SK-N-SH treated with all-trans-retinoic acid at 6 μM for 48 hours (cell line): Measurements from ENCODE around the gene MAML3.

Experiments
- BACH2 ChIP-seq: fragments of 250-450 bp; sonication (Bioruptor Pico); IDR thresholded peaks from 2 replicates; pipeline ENCODE4 v1.9.0; 2021; ENCODE audit warnings: mild to moderate bottlenecking, borderline replicate concordance
- CSDC2 ChIP-seq: fragments of 250-450 bp; sonication (Bioruptor Pico); IDR thresholded peaks from 2 replicates; pipeline ENCODE4 v1.5.0; 2020; ENCODE audit warnings: mild to moderate bottlenecking, moderate library complexity
- ESRRG ChIP-seq: fragments of 250-450 bp; sonication (Bioruptor Pico); IDR thresholded peaks from 2 replicates; pipeline ENCODE4 v1.6.1; 2021; ENCODE audit warnings: mild to moderate bottlenecking
- GLIS3 ChIP-seq: fragments of 250-450 bp; sonication (Bioruptor Pico); IDR thresholded peaks from 2 replicates; pipeline ENCODE4 v1.5.0; 2020; ENCODE audit warnings: mild to moderate bottlenecking, moderate library complexity
- OSR1 ChIP-seq: fragments of 250-450 bp; sonication (Bioruptor Pico); IDR thresholded peaks from 2 replicates; pipeline ENCODE4 v1.8.0; 2022; ENCODE audit warnings: moderate library complexity, mild to moderate bottlenecking, inconsistent platforms
- PATZ1 ChIP-seq: fragments of 250-450 bp; sonication (Bioruptor Pico); IDR thresholded peaks from 2 replicates; pipeline ENCODE4 v1.8.0; 2020; ENCODE audit warnings: mild to moderate bottlenecking, moderate library complexity, borderline replicate concordance
- RARB ChIP-seq: fragments of 250-450 bp; sonication (Bioruptor Pico); IDR thresholded peaks from 2 replicates; pipeline ENCODE4 v1.8.0; 2021; ENCODE audit warnings: mild to moderate bottlenecking, moderate library complexity
- TCF4 ChIP-seq: fragments of 250-450 bp; sonication (Bioruptor Pico); IDR thresholded peaks from 2 replicates; pipeline ENCODE4 v1.8.0; 2021; ENCODE audit warnings: mild to moderate bottlenecking, moderate library complexity, borderline replicate concordance
- ZC3H10 ChIP-seq: fragments of 250-450 bp; sonication (Bioruptor Pico); IDR thresholded peaks from 2 replicates; pipeline ENCODE4 v1.5.1; 2021; ENCODE audit warnings: mild to moderate bottlenecking, moderate library complexity
- ZFP3 ChIP-seq: fragments of 250-450 bp; sonication (Bioruptor Pico); IDR thresholded peaks from 2 replicates; pipeline ENCODE4 v1.5.0; 2020; ENCODE audit warnings: mild to moderate bottlenecking, moderate library complexity
- ZNF70 ChIP-seq: fragments of 450-650 bp; formaldehyde crosslinking; IDR thresholded peaks from 2 replicates; pipeline ENCODE4 v1.5.0; 2020; ENCODE audit warnings: mild to moderate bottlenecking, moderate library complexity

- no peak for TF ChIP-seq CSDC2
- no peak for TF ChIP-seq RARB
- TF ChIP-seq ESRRG = no peak
- TF ChIP-seq PATZ1 (CRISPR knock-in tag) = no peak
- TF ChIP-seq ZNF70 (CRISPR knock-in tag) = no peak
- no peak for TF ChIP-seq ZC3H10 (CRISPR knock-in tag)
- TF ChIP-seq BACH2 (CRISPR knock-in tag) = no peak
- no peak for TF ChIP-seq OSR1 (CRISPR knock-in tag)
- no peak for TF ChIP-seq TCF4 (CRISPR knock-in tag)
- no peak for TF ChIP-seq ZFP3 (CRISPR knock-in tag)
- TF ChIP-seq GLIS3 (CRISPR knock-in tag) = no peak
These were observed 15.0 kb upstream of the MAML3 start for GRCh38 chr4:140168936-140169335.
